ENCODE measurements around the gene EDA2R. TPM values are rescaled to one million over a fixed set of nuclear protein-coding genes. Genes with fewer than 3 reads are reported as not detected.

Gene EDA2R, protein sequence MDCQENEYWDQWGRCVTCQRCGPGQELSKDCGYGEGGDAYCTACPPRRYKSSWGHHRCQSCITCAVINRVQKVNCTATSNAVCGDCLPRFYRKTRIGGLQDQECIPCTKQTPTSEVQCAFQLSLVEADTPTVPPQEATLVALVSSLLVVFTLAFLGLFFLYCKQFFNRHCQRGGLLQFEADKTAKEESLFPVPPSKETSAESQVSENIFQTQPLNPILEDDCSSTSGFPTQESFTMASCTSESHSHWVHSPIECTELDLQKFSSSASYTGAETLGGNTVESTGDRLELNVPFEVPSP
- total RNA-seq, result 1.3 and 6.9 TPM in 2 replicates

DNA sequence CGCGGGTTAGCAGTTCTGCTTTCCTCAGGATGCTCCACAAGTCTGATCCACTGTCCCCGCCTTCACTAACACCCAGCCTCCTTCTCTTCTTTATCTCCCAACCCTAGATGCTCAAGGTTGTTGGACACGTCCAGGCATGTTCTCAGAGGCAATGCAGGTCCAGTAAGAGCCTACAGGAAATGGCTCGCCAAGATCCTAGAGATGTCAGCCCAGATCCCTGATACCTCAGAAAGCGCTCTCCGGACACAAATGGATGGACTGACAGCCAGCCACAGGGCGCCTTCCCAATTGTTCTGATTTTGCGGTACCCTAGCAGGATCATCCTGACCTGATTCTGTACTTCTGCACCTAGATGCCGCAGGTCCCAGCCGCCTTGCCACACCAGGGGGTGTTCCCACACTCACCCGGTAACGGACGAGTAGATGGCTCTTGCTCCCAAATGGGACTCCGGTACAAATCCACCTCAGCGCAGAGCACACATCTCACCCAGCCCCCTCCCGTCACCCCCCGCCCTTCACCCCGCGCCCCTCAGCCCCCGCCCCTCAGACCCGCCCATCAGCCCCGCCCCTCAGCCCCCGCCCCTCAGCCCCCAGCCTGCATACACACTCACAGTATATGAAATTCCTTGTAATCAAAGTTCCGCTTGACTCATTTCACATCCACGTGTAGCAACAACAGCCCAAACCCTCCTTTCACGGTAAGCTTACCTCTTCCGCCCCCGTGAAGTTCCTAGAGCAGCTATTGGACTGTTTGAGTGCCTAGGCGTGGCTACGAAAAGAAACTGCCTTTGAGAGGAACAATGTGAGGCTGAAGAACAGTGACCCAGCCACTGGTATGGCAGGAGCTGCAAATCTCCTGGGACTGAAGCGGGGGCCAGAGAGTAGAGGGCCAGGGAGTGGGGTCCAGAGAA is at the start of gene EDA2R:
EDA2R (minus strand) TSS at position 488 of the 910 bp plus-strand sequence. CDS start 23,058 bp downstream, outside the sequence.

Small RNAs within 50 kb of the gene (small RNA-seq; reads per million reads assigned to genes)
- not detected for gene RNU6-394P (ENCODE audit: low replicate concordance)

Data from placental pericyte (primary cell).